GM19025 (cell line): ENCODE measurements around the gene KLHL35.

Source experiments
- ATAC-seq: cut with Tn5 transposase; IDR thresholded peaks from one replicate; pipeline ENCODE4 v1.9.1; 2021; ENCODE audit warnings: mild to moderate bottlenecking, low read depth, moderate library complexity; ENCODE audit not compliant: unreplicated experiment

KLHL35 gene

GRCh38 chr11:75470476-75471080 lies 37.6 kb upstream of the KLHL35 start:
- ATAC-seq = no peak

GRCh38 chr11:75469785-75470405 lies 36.9 kb upstream of the KLHL35 start:
- ATAC-seq = no peak

- no peak for ATAC-seq
These were observed 35.7 kb upstream of the KLHL35 start for GRCh38 chr11:75468534-75469340.

- no peak for ATAC-seq
These were observed 34.9 kb upstream of the KLHL35 start for GRCh38 chr11:75467881-75468280.

- no peak for ATAC-seq
These were observed 34.3 kb upstream of the KLHL35 start for GRCh38 chr11:75467311-75467710.

GRCh38 chr11:75465701-75466531 lies 32.9 kb upstream of the KLHL35 start:
- ATAC-seq = no peak

- no peak for ATAC-seq
These were observed 30.2 kb upstream of the KLHL35 start for GRCh38 chr11:75463106-75463774.

- ATAC-seq = no peak
These were observed 29.2 kb upstream of the KLHL35 start for GRCh38 chr11:75462117-75462653.

GRCh38 chr11:75461151-75461550 lies 28.1 kb upstream of the KLHL35 start:
- ATAC-seq = no peak

GRCh38 chr11:75456596-75457183 lies 23.7 kb upstream of the KLHL35 start:
- no peak for ATAC-seq

- no peak for ATAC-seq
These were observed 22.0 kb upstream of the KLHL35 start for GRCh38 chr11:75454987-75455386.

- no peak for ATAC-seq
These were observed 21.1 kb upstream of the KLHL35 start for GRCh38 chr11:75453916-75454655.

- ATAC-seq = no peak
These were observed 18.1 kb upstream of the KLHL35 start for GRCh38 chr11:75450826-75451821.

GRCh38 chr11:75450236-75450635 lies 17.2 kb upstream of the KLHL35 start:
- no peak for ATAC-seq

GRCh38 chr11:75449776-75450175 lies 16.8 kb upstream of the KLHL35 start:
- no peak for ATAC-seq

- ATAC-seq = no peak
These were observed 16.3 kb upstream of the KLHL35 start for GRCh38 chr11:75449271-75449670.

GRCh38 chr11:75447415-75447814 lies 14.4 kb upstream of the KLHL35 start:
- no peak for ATAC-seq
